Panc1 (cell line): ENCODE measurements around the gene SYNE1.

Experiments used
- POLR2AphosphoS5 ChIP-seq: IDR thresholded peaks from 2 replicates; pipeline ENCODE4 v1.6.1; 2012; ENCODE audit warnings: mild to moderate bottlenecking, low read depth, low read length, moderate library complexity
- TCF7L2 ChIP-seq: IDR thresholded peaks from 2 replicates; pipeline ENCODE4 v1.6.1; 2011; ENCODE audit warnings: mild to moderate bottlenecking, low read depth, low read length, inconsistent platforms
- TF ChIP-seq, protein P1 (sequence below): fragments of 450-650 bp; IDR thresholded peaks from 2 replicates; pipeline ENCODE4 v1.5.1; 2017; ENCODE audit warnings: mild to moderate bottlenecking
- TF ChIP-seq, protein P2 (sequence below), 2 experiments: IDR thresholded peaks; 2 replicates each; pipeline ENCODE4 v1.6.1; 2011 to 2012; ENCODE audit warnings: low read depth in 2 of 2, control low read depth in 1 of 2, low read length in 1 of 2, mild to moderate bottlenecking in 1 of 2, moderate library complexity in 1 of 2; ENCODE audit not compliant: insufficient read depth in 1 of 2

DNA sequence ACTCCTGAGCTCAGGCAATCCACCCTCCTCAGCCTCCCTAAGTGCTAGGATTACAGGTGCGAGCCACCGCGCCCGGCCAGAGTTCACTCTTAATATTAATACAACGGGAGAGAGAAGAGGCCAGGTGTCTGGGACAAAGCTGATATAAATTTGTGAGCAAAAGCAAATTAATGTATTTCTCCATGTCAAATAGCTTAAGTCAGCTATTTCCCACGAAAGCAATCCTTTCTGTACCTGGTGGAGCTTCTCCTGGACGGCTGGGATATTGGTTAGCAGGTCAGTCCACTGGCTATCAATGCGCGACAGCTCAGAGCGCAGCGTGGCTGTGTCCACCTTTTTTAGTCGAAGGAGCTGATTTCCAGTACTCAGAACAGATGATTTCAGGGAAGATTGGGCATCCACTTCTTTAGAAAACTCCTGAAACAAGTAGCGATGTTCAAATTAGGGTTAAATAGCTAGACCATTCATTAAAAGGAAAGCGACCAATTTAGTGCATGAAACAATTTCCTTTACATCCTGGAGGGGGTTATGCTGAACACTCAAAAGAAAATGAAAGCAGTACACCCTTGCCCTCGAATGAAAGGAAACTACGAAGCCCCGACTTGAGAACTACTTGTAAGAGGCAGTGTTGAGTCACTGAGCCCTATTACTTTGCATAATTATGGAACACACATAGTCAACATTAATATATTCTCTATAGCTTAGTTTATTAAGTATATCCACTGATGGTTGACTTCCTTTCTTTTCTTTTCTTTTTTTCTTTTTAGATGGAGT, 403.4 kb downstream of the SYNE1 start:
- TF ChIP-seq, protein P1, sequence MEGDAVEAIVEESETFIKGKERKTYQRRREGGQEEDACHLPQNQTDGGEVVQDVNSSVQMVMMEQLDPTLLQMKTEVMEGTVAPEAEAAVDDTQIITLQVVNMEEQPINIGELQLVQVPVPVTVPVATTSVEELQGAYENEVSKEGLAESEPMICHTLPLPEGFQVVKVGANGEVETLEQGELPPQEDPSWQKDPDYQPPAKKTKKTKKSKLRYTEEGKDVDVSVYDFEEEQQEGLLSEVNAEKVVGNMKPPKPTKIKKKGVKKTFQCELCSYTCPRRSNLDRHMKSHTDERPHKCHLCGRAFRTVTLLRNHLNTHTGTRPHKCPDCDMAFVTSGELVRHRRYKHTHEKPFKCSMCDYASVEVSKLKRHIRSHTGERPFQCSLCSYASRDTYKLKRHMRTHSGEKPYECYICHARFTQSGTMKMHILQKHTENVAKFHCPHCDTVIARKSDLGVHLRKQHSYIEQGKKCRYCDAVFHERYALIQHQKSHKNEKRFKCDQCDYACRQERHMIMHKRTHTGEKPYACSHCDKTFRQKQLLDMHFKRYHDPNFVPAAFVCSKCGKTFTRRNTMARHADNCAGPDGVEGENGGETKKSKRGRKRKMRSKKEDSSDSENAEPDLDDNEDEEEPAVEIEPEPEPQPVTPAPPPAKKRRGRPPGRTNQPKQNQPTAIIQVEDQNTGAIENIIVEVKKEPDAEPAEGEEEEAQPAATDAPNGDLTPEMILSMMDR, result no peak
- TF ChIP-seq POLR2AphosphoS5 (no peak), TCF7L2 (no peak)
- TF ChIP-seq, protein P2, sequence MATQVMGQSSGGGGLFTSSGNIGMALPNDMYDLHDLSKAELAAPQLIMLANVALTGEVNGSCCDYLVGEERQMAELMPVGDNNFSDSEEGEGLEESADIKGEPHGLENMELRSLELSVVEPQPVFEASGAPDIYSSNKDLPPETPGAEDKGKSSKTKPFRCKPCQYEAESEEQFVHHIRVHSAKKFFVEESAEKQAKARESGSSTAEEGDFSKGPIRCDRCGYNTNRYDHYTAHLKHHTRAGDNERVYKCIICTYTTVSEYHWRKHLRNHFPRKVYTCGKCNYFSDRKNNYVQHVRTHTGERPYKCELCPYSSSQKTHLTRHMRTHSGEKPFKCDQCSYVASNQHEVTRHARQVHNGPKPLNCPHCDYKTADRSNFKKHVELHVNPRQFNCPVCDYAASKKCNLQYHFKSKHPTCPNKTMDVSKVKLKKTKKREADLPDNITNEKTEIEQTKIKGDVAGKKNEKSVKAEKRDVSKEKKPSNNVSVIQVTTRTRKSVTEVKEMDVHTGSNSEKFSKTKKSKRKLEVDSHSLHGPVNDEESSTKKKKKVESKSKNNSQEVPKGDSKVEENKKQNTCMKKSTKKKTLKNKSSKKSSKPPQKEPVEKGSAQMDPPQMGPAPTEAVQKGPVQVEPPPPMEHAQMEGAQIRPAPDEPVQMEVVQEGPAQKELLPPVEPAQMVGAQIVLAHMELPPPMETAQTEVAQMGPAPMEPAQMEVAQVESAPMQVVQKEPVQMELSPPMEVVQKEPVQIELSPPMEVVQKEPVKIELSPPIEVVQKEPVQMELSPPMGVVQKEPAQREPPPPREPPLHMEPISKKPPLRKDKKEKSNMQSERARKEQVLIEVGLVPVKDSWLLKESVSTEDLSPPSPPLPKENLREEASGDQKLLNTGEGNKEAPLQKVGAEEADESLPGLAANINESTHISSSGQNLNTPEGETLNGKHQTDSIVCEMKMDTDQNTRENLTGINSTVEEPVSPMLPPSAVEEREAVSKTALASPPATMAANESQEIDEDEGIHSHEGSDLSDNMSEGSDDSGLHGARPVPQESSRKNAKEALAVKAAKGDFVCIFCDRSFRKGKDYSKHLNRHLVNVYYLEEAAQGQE (IDR thresholded peaks at IDR 0.05; ENCODE audit: insufficient read depth in 1 of 2, low read depth in 2 of 2, low read length in 1 of 2), result no peak
